ENCODE measurements around the gene CAST.

GRCh38 chr5:96636046-96636445, 26.1 kb upstream of the CAST start:
- TF ChIP-seq GATA2 (IDR thresholded peaks at IDR 0.05; ENCODE audit: low read depth, low read length) (no peak), GATA3 (IDR thresholded peaks at IDR 0.05; ENCODE audit: low read depth, low read length) (no peak)

Measured in SH-SY5Y (cell line).